Trophoblast cell (in vitro differentiated cells and primary cell): ENCODE data around the gene PXDN.

Experiments used
- DNase-seq, 2 donors: peaks; one replicate each; pipeline ENCODE4 v3.0.0-alpha.2; 2016
- H2AFZ ChIP-seq: 2 replicates; pipeline ENCODE4 v1.6.1; 2013; ENCODE audit warnings: low read length, moderate library complexity, mild to moderate bottlenecking; ENCODE audit not compliant: insufficient read depth, poor library complexity
- H2AK5ac ChIP-seq: 2 replicates; pipeline ENCODE4 v1.6.1; 2013; ENCODE audit warnings: mild to moderate bottlenecking, low read length
- H2BK120ac ChIP-seq: 2 replicates; pipeline ENCODE4 v1.6.1; 2013; ENCODE audit warnings: low read length, mild to moderate bottlenecking, moderate library complexity; ENCODE audit not compliant: insufficient read depth, poor library complexity
- H2BK12ac ChIP-seq: 2 replicates; pipeline ENCODE4 v1.6.1; 2013; ENCODE audit warnings: mild to moderate bottlenecking, low read length, moderate library complexity
- H2BK5ac ChIP-seq: 2 replicates; pipeline ENCODE4 v1.6.1; 2013; ENCODE audit warnings: low read length, low read depth, moderate library complexity, mild to moderate bottlenecking; ENCODE audit not compliant: poor library complexity
- H3K14ac ChIP-seq: 2 replicates; pipeline ENCODE4 v1.6.1; 2013; ENCODE audit warnings: mild to moderate bottlenecking, low read length
- H3K18ac ChIP-seq: 2 replicates; pipeline ENCODE4 v1.6.1; 2013; ENCODE audit warnings: mild to moderate bottlenecking, low read length
- H3K23ac ChIP-seq: 2 replicates; pipeline ENCODE4 v1.6.1; 2013; ENCODE audit warnings: low read length
- H3K27ac ChIP-seq: 2 replicates; pipeline ENCODE4 v1.5.1; 2013; ENCODE audit warnings: low read depth, mild to moderate bottlenecking, inconsistent platforms, low read length, moderate library complexity
- H3K27me3 ChIP-seq: 2 replicates; pipeline ENCODE4 v1.6.1; 2013; ENCODE audit warnings: inconsistent platforms, mild to moderate bottlenecking, low read length, moderate library complexity; ENCODE audit not compliant: insufficient read depth
- H3K36me3 ChIP-seq, 2 experiments: 1 replicate in 1 of 2; 2 replicates in 1 of 2; pipeline ENCODE4 v1.6.1; 2013; ENCODE audit warnings: low read length in 2 of 2, mild to moderate bottlenecking in 2 of 2, moderate library complexity in 1 of 2; ENCODE audit not compliant: insufficient read depth in 2 of 2, control insufficient read depth in 1 of 2
- H3K4ac ChIP-seq: 2 replicates; pipeline ENCODE4 v1.6.1; 2013; ENCODE audit warnings: low read depth, mild to moderate bottlenecking, low read length, moderate library complexity
- H3K4me1 ChIP-seq, 2 experiments: 1 replicate in 1 of 2; 2 replicates in 1 of 2; pipeline ENCODE4 v1.6.1; 2013; ENCODE audit warnings: low read length in 2 of 2, mild to moderate bottlenecking in 2 of 2, moderate library complexity in 1 of 2; ENCODE audit not compliant: insufficient read depth in 2 of 2, control insufficient read depth in 1 of 2
- H3K4me2 ChIP-seq: 2 replicates; pipeline ENCODE4 v1.6.1; 2013; ENCODE audit warnings: inconsistent platforms, mild to moderate bottlenecking, low read length, moderate library complexity
- H3K4me3 ChIP-seq: 2 replicates; pipeline ENCODE4 v1.5.1; 2013; ENCODE audit warnings: mild to moderate bottlenecking, low read depth, low read length, inconsistent platforms
- H3K79me1 ChIP-seq: one replicate; pipeline ENCODE4 v1.6.1; 2013; ENCODE audit warnings: low read length
- H3K79me2 ChIP-seq: 2 replicates; pipeline ENCODE4 v1.6.1; 2013; ENCODE audit warnings: low read length, mild to moderate bottlenecking; ENCODE audit not compliant: control insufficient read depth, insufficient read depth, poor library complexity
- H3K9ac ChIP-seq: 2 replicates; pipeline ENCODE4 v1.6.1; 2013; ENCODE audit warnings: mild to moderate bottlenecking, low read length
- H3K9me3 ChIP-seq: 2 replicates; pipeline ENCODE4 v1.6.1; 2013; ENCODE audit warnings: low read depth, mild to moderate bottlenecking, control low read depth, inconsistent platforms, low read length; ENCODE audit not compliant: insufficient read depth
- H4K12ac ChIP-seq: 2 replicates; pipeline ENCODE4 v1.6.1; 2013; ENCODE audit warnings: low read depth, mild to moderate bottlenecking, low read length, moderate library complexity
- H4K8ac ChIP-seq: 2 replicates; pipeline ENCODE4 v1.6.1; 2013; ENCODE audit warnings: low read depth, mild to moderate bottlenecking, low read length, moderate library complexity
- H4K91ac ChIP-seq: one replicate; pipeline ENCODE4 v1.6.1; 2013; ENCODE audit warnings: low read depth, mild to moderate bottlenecking, low read length, moderate library complexity
- WGBS: extraction: QIAGEN DNeasy Blood & Tissue Kit; methylation state at CpG from one replicate; pipeline ENCODE4 v1.1.7; 2013; ENCODE audit warnings: missing lambda C conversion rate; ENCODE audit not compliant: insufficient read length, insufficient coverage; ENCODE audit errors: extremely low coverage; 5-methylcytosine and 5-hydroxymethylcytosine counted together

PXDN gene

DNA sequence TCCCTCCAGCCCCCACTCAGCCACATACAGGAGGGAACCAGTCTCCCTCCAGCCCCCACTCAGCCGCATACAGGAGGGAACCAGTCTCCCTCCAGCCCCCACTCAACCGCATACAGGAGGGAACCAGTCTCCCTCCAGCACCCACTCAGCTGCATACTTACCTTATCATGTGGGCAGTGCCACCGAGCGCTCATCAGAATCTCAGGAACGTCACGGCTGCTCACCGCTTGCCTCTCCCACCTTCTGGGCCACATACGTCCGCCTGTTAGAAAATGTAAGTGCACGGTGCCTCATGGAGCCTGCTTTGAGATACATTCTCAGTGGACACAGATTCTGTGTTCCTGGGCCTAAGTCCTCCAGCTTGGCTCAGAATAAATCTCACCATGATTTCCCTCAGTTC, 124.8 kb downstream of the PXDN start:
- no peak overlapping the region for H2AFZ ChIP-seq
- no peak overlapping the region for H2BK12ac ChIP-seq
- H3K36me3 ChIP-seq, result no peaks in the 10 kb centered on the region
- DNase-seq, result no peak
- no peak overlapping the region for H4K12ac ChIP-seq
- H3K79me2 ChIP-seq, result no peaks in the 10 kb centered on the region
- H3K9ac ChIP-seq, result no peak overlapping the region
- no peak overlapping the region for H3K14ac ChIP-seq
- no peak overlapping the region for H3K4me3 ChIP-seq
- H4K8ac ChIP-seq, result no peak overlapping the region
- H3K4me1 ChIP-seq, result peaks cover 8 to 11% of the 10 kb centered on the region in 2 experiments
- no peak overlapping the region for H3K4ac ChIP-seq
- H2AK5ac ChIP-seq, result no peak overlapping the region
- no peak overlapping the region for H4K91ac ChIP-seq
- no peak overlapping the region for H2BK120ac ChIP-seq
- H3K9me3 ChIP-seq, result peaks cover 15% of the 10 kb centered on the region
- H3K79me1 ChIP-seq, result no peaks in the 10 kb centered on the region
- no peak overlapping the region for H2BK5ac ChIP-seq
- H3K27me3 ChIP-seq, result no peaks in the 10 kb centered on the region
- no peak overlapping the region for H3K23ac ChIP-seq
- no peak overlapping the region for H3K4me2 ChIP-seq
- WGBS, result no CpG with 5 or more reads among the region's 10 CpGs
- H3K27ac ChIP-seq, result no peak overlapping the region
- H3K18ac ChIP-seq, result no peak overlapping the region

DNA sequence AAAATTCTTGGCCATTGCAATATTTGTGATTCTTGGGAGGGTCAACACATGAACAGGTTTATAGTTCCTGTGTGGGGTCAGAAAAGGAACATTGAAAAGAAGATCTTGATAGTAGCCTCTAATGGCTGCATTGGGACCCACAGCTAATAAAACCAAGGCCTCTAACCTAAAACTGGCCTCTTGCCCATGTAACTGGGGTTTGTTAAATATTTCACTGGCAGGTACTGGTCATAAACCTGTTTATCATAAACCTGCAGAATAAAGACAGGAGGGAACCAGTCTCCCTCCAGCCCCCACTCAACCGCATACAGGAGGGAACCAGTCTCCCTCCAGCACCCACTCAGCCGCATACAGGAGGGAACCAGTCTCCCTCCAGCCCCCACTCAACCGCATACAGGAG, 125.3 kb downstream of the PXDN start:
- no CpG with 5 or more reads among the region's 3 CpGs for WGBS

DNA sequence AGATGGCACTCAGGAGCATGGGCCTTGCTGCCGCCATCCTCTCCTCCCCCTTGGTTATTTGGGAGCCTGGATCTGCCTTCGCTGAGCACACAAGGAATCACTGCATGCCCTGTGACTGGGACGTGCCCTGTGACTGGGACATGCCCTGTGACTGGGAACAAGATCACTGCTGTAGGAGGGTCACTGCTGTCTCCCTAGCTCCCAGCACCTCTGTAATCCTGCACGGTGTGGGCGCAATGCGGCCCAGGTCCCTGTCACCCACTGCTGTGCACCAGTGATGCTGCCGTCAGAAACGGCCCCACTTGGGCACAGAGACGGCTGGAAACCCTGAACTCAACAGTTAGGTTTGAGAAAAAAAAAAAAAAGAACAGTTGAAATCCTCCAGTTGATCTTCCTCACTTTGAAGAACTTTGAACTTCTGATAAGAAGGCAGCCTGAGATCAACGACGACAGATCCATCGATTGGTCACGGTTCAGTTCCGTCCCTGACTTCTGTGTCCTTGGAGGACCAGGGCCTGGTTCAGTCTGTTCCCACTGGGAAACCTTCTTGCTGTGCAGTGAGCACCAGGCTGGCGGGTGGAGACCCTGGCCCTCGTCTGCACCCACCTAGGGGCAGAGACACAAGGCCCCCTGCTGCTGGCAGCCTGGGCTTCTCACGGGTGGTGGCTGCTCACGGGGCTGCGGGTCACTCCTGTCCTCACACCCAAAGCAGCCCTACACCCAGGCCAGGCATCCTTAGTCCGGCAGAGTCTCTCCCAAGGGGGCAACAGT, 125.9 kb downstream of the PXDN start:
- H4K91ac ChIP-seq, result no peak overlapping the region
- H2AK5ac ChIP-seq, result no peak overlapping the region
- no peaks in the 10 kb centered on the region for H3K79me1 ChIP-seq
- WGBS, result no CpG with 5 or more reads among the region's 20 CpGs
- H3K9me3 ChIP-seq, result peaks cover 15% of the 10 kb centered on the region
- no peak overlapping the region for H2BK5ac ChIP-seq
- no peak overlapping the region for H2AFZ ChIP-seq
- H3K4me1 ChIP-seq, result peaks cover 8 to 11% of the 10 kb centered on the region in 2 experiments
- no peak overlapping the region for H3K4me3 ChIP-seq
- no peaks in the 10 kb centered on the region for H3K79me2 ChIP-seq
- H4K12ac ChIP-seq, result no peak overlapping the region
- H3K27ac ChIP-seq, result no peak overlapping the region
- H3K18ac ChIP-seq, result no peak overlapping the region
- no peak overlapping the region for H3K4me2 ChIP-seq
- no peak overlapping the region for H3K14ac ChIP-seq
- no peak overlapping the region for H2BK12ac ChIP-seq
- no peak overlapping the region for H3K9ac ChIP-seq
- DNase-seq, result no peak
- no peaks in the 10 kb centered on the region for H3K27me3 ChIP-seq
- H3K36me3 ChIP-seq, result no peaks in the 10 kb centered on the region
- H3K23ac ChIP-seq, result no peak overlapping the region
- no peak overlapping the region for H3K4ac ChIP-seq
- H4K8ac ChIP-seq, result no peak overlapping the region
- no peak overlapping the region for H2BK120ac ChIP-seq

More for the DNA sequence above, 125.3 kb downstream of the PXDN start:
- no peak overlapping the region for H4K8ac ChIP-seq
- no peak overlapping the region for H3K27ac ChIP-seq
- no peak overlapping the region for H2AFZ ChIP-seq
- H4K12ac ChIP-seq, result no peak overlapping the region
- H2BK5ac ChIP-seq, result no peak overlapping the region
- H3K23ac ChIP-seq, result no peak overlapping the region
- no peaks in the 10 kb centered on the region for H3K27me3 ChIP-seq
- no peak overlapping the region for H3K4me2 ChIP-seq
- no peaks in the 10 kb centered on the region for H3K79me1 ChIP-seq
- H3K4me1 ChIP-seq, result peaks cover 8 to 11% of the 10 kb centered on the region in 2 experiments
- H2AK5ac ChIP-seq, result no peak overlapping the region
- H3K9me3 ChIP-seq, result peaks cover 15% of the 10 kb centered on the region
- H3K4ac ChIP-seq, result no peak overlapping the region
- H4K91ac ChIP-seq, result no peak overlapping the region
- H3K18ac ChIP-seq, result no peak overlapping the region
- H3K4me3 ChIP-seq, result no peak overlapping the region
- H2BK12ac ChIP-seq, result no peak overlapping the region
- no peak overlapping the region for H3K14ac ChIP-seq
- no peaks in the 10 kb centered on the region for H3K79me2 ChIP-seq
- DNase-seq, result no peak
- H3K36me3 ChIP-seq, result no peaks in the 10 kb centered on the region
- H3K9ac ChIP-seq, result no peak overlapping the region
- no peak overlapping the region for H2BK120ac ChIP-seq

DNA sequence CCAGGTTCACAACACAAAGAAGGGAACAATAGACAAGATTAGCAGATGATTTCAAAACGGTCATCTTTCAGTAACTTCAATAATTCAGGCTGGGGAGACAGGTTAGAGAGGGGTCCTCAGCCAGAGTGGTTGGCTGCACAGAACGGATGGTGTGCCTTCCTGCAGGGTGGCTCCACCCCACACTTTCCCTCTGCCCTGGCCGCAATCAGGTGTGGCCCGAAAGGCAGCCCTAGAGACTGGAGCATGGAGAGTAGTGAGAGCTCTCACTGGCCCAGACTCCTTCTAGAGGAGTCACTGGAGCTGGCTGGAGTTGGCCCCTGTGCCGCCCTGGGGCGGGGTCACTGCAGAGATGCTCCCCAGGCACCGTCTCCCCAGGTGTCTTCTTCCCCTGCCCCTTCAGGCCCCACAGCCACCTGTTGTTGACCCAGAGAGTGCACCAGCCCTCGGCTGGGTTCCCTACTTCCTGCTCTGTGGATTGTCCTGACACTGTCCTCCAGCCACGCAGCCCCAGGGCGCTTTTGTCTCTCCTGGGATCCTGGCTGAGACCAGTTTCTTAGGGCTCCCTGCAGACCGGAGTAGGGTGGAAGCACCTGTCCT, 126.8 kb downstream of the PXDN start:
- H2BK5ac ChIP-seq, result no peak overlapping the region
- H3K27me3 ChIP-seq, result no peaks in the 10 kb centered on the region
- peaks cover 8 to 11% of the 10 kb centered on the region in 2 experiments for H3K4me1 ChIP-seq
- H3K79me2 ChIP-seq, result no peaks in the 10 kb centered on the region
- H2BK12ac ChIP-seq, result no peak overlapping the region
- H2AFZ ChIP-seq, result no peak overlapping the region
- no peak overlapping the region for H3K27ac ChIP-seq
- DNase-seq, result no peak
- peaks cover 15% of the 10 kb centered on the region for H3K9me3 ChIP-seq
- no CpG with 5 or more reads among the region's 11 CpGs for WGBS
- no peak overlapping the region for H4K91ac ChIP-seq
- H3K4me3 ChIP-seq, result no peak overlapping the region
- H4K8ac ChIP-seq, result no peak overlapping the region
- H3K36me3 ChIP-seq, result no peaks in the 10 kb centered on the region
- no peak overlapping the region for H4K12ac ChIP-seq
- no peak overlapping the region for H3K14ac ChIP-seq
- no peak overlapping the region for H2AK5ac ChIP-seq
- no peak overlapping the region for H3K9ac ChIP-seq
- H3K4ac ChIP-seq, result no peak overlapping the region
- H3K4me2 ChIP-seq, result no peak overlapping the region
- no peak overlapping the region for H3K23ac ChIP-seq
- H2BK120ac ChIP-seq, result no peak overlapping the region
- no peaks in the 10 kb centered on the region for H3K79me1 ChIP-seq
- H3K18ac ChIP-seq, result no peak overlapping the region
